CD4-positive, CD25-positive, alpha-beta regulatory T cell (primary cell): ENCODE data around the gene ARHGAP27. TPM values are rescaled to one million over a fixed set of nuclear protein-coding genes. Genes with fewer than 3 reads are reported as not detected.
"Not testable (repeated sequence)": the region's sequence is repeated elsewhere in the genome, so short reads cannot be mapped to it uniquely, and the experiment has no call there.

Experiments
- ATAC-seq, 2 donors: fragments of 150-1000 bp; cut with Tn5 transposase; one replicate each; pipeline ENCODE4 v1.10.0; 2021; ENCODE audit warnings: low read depth in 2 of 2, moderate number of reproducible peaks in 2 of 2, moderate library complexity in 1 of 2
- DNase-seq, 3 donors: peaks; one replicate each; pipeline versions ENCODE4 v3.0.0 to v3.0.0-alpha.2; 2012 to 2022; ENCODE audit warnings: mixed read lengths in 1 of 3
- H3K27ac ChIP-seq: one replicate; pipeline ENCODE4 v1.7.0; 2013; ENCODE audit warnings: mild to moderate bottlenecking, low read length; ENCODE audit not compliant: insufficient read depth, poor library complexity, severe bottlenecking
- H3K27me3 ChIP-seq: one replicate; pipeline ENCODE4 v1.7.0; 2013; ENCODE audit warnings: low read length; ENCODE audit not compliant: control insufficient read depth, insufficient read depth
- H3K36me3 ChIP-seq: one replicate; pipeline ENCODE4 v1.7.0; 2013; ENCODE audit warnings: mild to moderate bottlenecking, low read length, moderate library complexity; ENCODE audit not compliant: control insufficient read depth, insufficient read depth
- H3K4me1 ChIP-seq: 2 replicates; pipeline ENCODE4 v1.7.0; 2013; ENCODE audit warnings: mild to moderate bottlenecking, low read length; ENCODE audit not compliant: insufficient read depth, control insufficient read depth, poor library complexity, severe bottlenecking
- H3K4me3 ChIP-seq: one replicate; pipeline ENCODE4 v1.7.0; 2013; ENCODE audit warnings: low read depth, mild to moderate bottlenecking, low read length, moderate library complexity
- H3K9me3 ChIP-seq, 2 experiments: 1 replicate in 1 of 2; 2 replicates in 1 of 2; pipeline ENCODE4 v1.7.0; 2013; ENCODE audit warnings: low read length in 2 of 2, mild to moderate bottlenecking in 1 of 2, moderate library complexity in 1 of 2; ENCODE audit not compliant: control insufficient read depth in 2 of 2
- H3K27ac Mint-ChIP-seq, 3 donors: one replicate each; pipeline ENCODE4 v1.8.0; 2020 to 2022; ENCODE audit warnings: mild to moderate bottlenecking in 3 of 3, mixed read lengths in 3 of 3, moderate library complexity in 2 of 3
- H3K27me3 Mint-ChIP-seq: one replicate; pipeline ENCODE4 v1.8.0; 2022; ENCODE audit warnings: mild to moderate bottlenecking, mixed read lengths
- H3K36me3 Mint-ChIP-seq: one replicate; pipeline ENCODE4 v1.8.0; 2020; ENCODE audit warnings: mixed read lengths
- H3K4me1 Mint-ChIP-seq, 4 donors: one replicate each; pipeline ENCODE4 v1.8.0; 2020 to 2022; ENCODE audit warnings: mixed read lengths in 4 of 4, mild to moderate bottlenecking in 1 of 4
- H3K4me3 Mint-ChIP-seq, 4 donors: one replicate each; pipeline ENCODE4 v1.8.0; 2020 to 2022; ENCODE audit warnings: mild to moderate bottlenecking in 4 of 4, mixed read lengths in 4 of 4, moderate library complexity in 3 of 4
- H3K9me3 Mint-ChIP-seq, 7 donors: one replicate each; pipeline ENCODE4 v1.8.0; 2020 to 2022; ENCODE audit warnings: mixed read lengths in 7 of 7, mild to moderate bottlenecking in 3 of 7, moderate library complexity in 2 of 7
- polyA plus RNA-seq, 4 donors: library from polyadenylated mRNA; unstranded; fragments of 300-500 nt; fragmentation: Illumina TruSeq; gene quantifications; one replicate each; pipeline ENCODE4 v1.2.3, GENCODE V29; 2021
- total RNA-seq: library from RNA; stranded (reverse); gene quantifications from one replicate; pipeline ENCODE4 v1.2.3, GENCODE V29; 2022

Gene ARHGAP27, protein sequence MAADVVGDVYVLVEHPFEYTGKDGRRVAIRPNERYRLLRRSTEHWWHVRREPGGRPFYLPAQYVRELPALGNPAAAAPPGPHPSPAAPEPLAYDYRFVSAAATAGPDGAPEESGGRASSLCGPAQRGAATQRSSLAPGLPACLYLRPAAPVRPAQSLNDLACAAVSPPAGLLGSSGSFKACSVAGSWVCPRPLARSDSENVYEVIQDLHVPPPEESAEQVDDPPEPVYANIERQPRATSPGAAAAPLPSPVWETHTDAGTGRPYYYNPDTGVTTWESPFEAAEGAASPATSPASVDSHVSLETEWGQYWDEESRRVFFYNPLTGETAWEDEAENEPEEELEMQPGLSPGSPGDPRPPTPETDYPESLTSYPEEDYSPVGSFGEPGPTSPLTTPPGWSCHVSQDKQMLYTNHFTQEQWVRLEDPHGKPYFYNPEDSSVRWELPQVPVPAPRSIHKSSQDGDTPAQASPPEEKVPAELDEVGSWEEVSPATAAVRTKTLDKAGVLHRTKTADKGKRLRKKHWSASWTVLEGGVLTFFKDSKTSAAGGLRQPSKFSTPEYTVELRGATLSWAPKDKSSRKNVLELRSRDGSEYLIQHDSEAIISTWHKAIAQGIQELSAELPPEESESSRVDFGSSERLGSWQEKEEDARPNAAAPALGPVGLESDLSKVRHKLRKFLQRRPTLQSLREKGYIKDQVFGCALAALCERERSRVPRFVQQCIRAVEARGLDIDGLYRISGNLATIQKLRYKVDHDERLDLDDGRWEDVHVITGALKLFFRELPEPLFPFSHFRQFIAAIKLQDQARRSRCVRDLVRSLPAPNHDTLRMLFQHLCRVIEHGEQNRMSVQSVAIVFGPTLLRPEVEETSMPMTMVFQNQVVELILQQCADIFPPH
- 78.5 TPM for total RNA-seq
- polyA plus RNA-seq, result 10 to 100 TPM; 23.9 to 27.7 (median 25.6) TPM

- peak in 1 of 3 donors; percentile 59 for DNase-seq
- H3K36me3 ChIP-seq, result peaks cover 10% of the 10 kb centered on the region
Observed at GRCh38 chr17:45432405-45433158, at the start of gene ARHGAP27. Gene ARHGAP27 (minus strand): TSS chr17:45432870. CDS start chr17:45430279, 2,591 bp downstream.

DNA sequence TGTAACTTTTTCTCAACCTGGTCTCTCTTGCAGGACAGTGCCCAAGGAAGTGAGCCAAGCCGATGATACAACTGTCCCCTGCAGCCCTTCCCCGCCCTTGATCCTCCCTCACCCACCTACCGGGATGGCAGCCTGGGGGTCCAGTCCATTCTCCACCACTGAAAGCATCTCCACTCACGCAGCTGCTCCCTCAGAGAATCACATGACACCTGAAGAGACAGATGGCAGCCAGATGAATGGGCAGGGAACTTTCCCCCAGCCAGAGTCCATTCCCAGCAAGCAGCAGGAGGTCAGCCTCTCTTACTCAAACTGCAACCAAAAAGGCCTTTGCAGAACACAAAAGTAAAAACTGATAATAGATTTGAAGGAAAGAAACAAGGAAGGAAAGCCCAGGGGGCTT lies 49.6 kb upstream of the ARHGAP27 start:
- not testable (repeated sequence) for ATAC-seq, H3K4me3 Mint-ChIP-seq, H3K4me3 ChIP-seq

More at GRCh38 chr17:45432405-45433158, at the start of gene ARHGAP27:
- no peaks in the 10 kb centered on the region for H3K9me3 ChIP-seq
- H3K27ac ChIP-seq, result peak within 1 kb of the TSS; percentile 14
- no peak for ATAC-seq
- peaks cover 0 to 28% (median 9%) of the 10 kb centered on the region in 4 donors for H3K4me1 Mint-ChIP-seq
- H3K36me3 Mint-ChIP-seq, result peaks cover 4% of the 10 kb centered on the region
- peak within 1 kb of the TSS; percentile 82 to 92 (median 86) for H3K4me3 Mint-ChIP-seq
- peaks cover 33% of the 10 kb centered on the region for H3K4me1 ChIP-seq
- H3K27me3 Mint-ChIP-seq, result no peaks in the 10 kb centered on the region
- H3K27ac Mint-ChIP-seq, result peak within 1 kb of the TSS in 1 of 3 donors; percentile 80
- no peaks in the 10 kb centered on the region for H3K9me3 Mint-ChIP-seq
- H3K27me3 ChIP-seq, result no peaks in the 10 kb centered on the region
- H3K4me3 ChIP-seq, result peak within 1 kb of the TSS; percentile 37

GRCh38 chr17:45475436-45475835 lies 42.8 kb upstream of the ARHGAP27 start:
- ATAC-seq, H3K4me1 Mint-ChIP-seq, H3K27me3 ChIP-seq, DNase-seq, H3K27me3 Mint-ChIP-seq, H3K9me3 Mint-ChIP-seq, H3K27ac ChIP-seq, H3K4me3 Mint-ChIP-seq, H3K27ac Mint-ChIP-seq, H3K9me3 ChIP-seq, H3K4me3 ChIP-seq, H3K4me1 ChIP-seq: not testable (repeated sequence)
- H3K36me3 Mint-ChIP-seq, result peaks cover 21% of the 10 kb centered on the region
- H3K36me3 ChIP-seq, result peaks cover 26% of the 10 kb centered on the region

More for the DNA sequence above, 49.6 kb upstream of the ARHGAP27 start:
- H3K4me1 ChIP-seq, H3K9me3 Mint-ChIP-seq, DNase-seq, H3K27me3 ChIP-seq, H3K9me3 ChIP-seq, H3K27me3 Mint-ChIP-seq, H3K27ac ChIP-seq, H3K27ac Mint-ChIP-seq: not testable (repeated sequence)
- Mint-ChIP-seq H3K36me3 (peaks cover 10% of the 10 kb centered on the region), H3K4me1 (peaks cover 6 to 22% (median 12%) of the 10 kb centered on the region in 4 donors)
- peaks cover 13% of the 10 kb centered on the region for H3K36me3 ChIP-seq

GRCh38 chr17:45472249-45472648 lies 39.6 kb upstream of the ARHGAP27 start:
- not testable (repeated sequence) for DNase-seq, H3K9me3 Mint-ChIP-seq, H3K9me3 ChIP-seq, H3K4me3 ChIP-seq, H3K27me3 ChIP-seq, H3K27me3 Mint-ChIP-seq, H3K27ac ChIP-seq, H3K27ac Mint-ChIP-seq, H3K4me1 ChIP-seq, ATAC-seq, H3K4me1 Mint-ChIP-seq, H3K4me3 Mint-ChIP-seq
- peaks cover 11% of the 10 kb centered on the region for H3K36me3 Mint-ChIP-seq
- peaks cover 28% of the 10 kb centered on the region for H3K36me3 ChIP-seq

DNA sequence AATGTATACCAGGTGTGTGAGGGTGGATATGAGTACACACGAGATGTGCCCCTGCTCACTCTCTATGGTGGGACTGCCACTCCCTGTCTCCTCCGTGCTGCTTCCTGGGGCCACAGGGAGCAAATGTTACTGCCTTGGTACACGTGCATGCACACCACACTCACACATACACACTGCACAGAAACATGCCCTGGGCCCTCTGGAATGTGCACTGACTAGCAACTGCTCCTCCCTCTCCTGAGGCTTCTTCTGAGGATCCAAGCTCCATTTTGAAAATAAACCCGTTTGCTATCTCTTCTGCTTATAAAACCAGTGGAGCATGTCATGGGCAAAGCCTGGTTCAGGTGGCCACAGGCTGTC lies 36.5 kb upstream of the ARHGAP27 start:
- not testable (repeated sequence) for ATAC-seq, H3K27me3 Mint-ChIP-seq, H3K4me1 Mint-ChIP-seq, H3K9me3 ChIP-seq, H3K9me3 Mint-ChIP-seq, H3K4me3 ChIP-seq, H3K27me3 ChIP-seq, H3K4me1 ChIP-seq, DNase-seq, H3K27ac ChIP-seq, H3K4me3 Mint-ChIP-seq, H3K27ac Mint-ChIP-seq
- peaks cover 12% of the 10 kb centered on the region for H3K36me3 Mint-ChIP-seq
- H3K36me3 ChIP-seq, result peaks cover 19% of the 10 kb centered on the region

- H3K9me3 ChIP-seq, H3K27me3 ChIP-seq, H3K4me3 ChIP-seq, ATAC-seq, H3K4me3 Mint-ChIP-seq, H3K27me3 Mint-ChIP-seq, H3K27ac Mint-ChIP-seq, H3K4me1 Mint-ChIP-seq, H3K9me3 Mint-ChIP-seq, H3K27ac ChIP-seq, H3K36me3 Mint-ChIP-seq, H3K4me1 ChIP-seq, DNase-seq: not testable (repeated sequence)
- H3K36me3 ChIP-seq, result peaks cover 19% of the 10 kb centered on the region
Observed at GRCh38 chr17:45468293-45469203, 35.9 kb upstream of the ARHGAP27 start.
